ENCODE data around the gene CDK12. TPM values are rescaled to one million over a fixed set of nuclear protein-coding genes. Genes with fewer than 3 reads are reported as not detected.
"Not testable (repeated sequence)": the region's sequence is repeated elsewhere in the genome, so short reads cannot be mapped to it uniquely, and the experiment has no call there.

Gene CDK12
- total RNA-seq, result 10 to 100 TPM; 21.7 to 82.3 (median 32.2) TPM

DNA sequence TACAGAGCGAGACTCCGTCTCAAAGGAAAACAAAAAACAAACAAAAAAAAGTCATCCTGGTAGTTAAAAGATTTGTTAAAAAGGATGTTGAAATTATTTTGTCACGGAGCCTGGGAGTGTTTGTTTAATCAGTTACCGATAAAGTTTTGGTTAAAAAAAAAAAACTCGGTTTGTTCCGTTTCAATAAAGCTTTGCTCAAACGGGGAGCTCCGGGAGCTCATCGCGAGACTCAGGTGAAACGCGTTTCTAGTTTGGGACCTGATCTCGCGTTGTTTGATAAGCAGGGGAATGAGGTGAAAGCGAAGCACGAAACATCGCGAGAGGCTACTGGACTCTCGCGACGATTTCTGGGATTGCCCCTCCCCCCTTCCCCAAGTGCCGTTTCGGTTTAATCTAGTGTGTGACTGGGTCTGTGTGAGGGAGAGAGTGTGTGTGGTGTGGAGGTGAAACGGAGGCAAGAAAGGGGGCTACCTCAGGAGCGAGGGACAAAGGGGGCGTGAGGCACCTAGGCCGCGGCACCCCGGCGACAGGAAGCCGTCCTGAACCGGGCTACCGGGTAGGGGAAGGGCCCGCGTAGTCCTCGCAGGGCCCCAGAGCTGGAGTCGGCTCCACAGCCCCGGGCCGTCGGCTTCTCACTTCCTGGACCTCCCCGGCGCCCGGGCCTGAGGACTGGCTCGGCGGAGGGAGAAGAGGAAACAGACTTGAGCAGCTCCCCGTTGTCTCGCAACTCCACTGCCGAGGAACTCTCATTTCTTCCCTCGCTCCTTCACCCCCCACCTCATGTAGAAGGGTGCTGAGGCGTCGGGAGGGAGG, at the start of gene CDK12:
Gene CDK12, plus strand, starts transcription at position 374 of the 813 bp plus-strand sequence. CDS start 586 bp downstream, outside the sequence.
- H3K27ac ChIP-seq, result peak within 1 kb of the TSS; percentile 91 to 96
- 0 to 22% (median 1%) methylated on average over 3 to 20 of the region's 51 CpGs; no CpG with 5 or more reads in 2 of the 10 experiments for WGBS, 10 experiments
- in situ Hi-C loops (cut with MboI; ENCODE audit: low pct_unique_long_range_greater_than_20kb in 2 of 9, low sequenced_read_pairs in 9 of 9, unreplicated experiment in 9 of 9), result no loop called here

DNA sequence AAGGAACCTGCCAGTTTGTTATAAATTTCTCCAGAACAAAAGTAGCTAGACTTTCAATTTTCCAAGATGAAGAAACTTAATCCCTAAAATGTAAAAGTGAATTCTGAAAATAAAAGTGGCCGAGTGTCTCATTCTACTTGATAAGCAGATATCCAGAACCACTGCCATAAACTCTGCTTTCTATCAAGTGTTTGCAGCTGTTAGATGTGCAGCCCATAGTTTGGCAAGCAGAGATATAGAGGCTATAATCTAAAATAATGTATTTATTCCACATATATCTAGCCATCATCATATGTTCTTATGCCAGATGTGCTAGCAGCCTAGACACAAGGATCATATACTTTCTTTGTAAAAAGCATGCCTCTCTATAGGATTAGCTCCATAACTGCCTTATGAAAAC, 45.1 kb upstream of the CDK12 start:
- Histone ChIP-seq H3K4me3 (no peak overlapping the region), H3K27ac (no peak overlapping the region), H3K4me1 (replicated peaks in 1 of 2) (no peaks in the 10 kb centered on the region)
- WGBS, 10 experiments, result 17 to 100% (median 85%) methylated on average over 1 of the region's 1 CpG; no CpG with 5 or more reads in 4 of the 10 experiments
- in situ Hi-C loops (cut with MboI; ENCODE audit: low pct_unique_long_range_greater_than_20kb in 2 of 9, low sequenced_read_pairs in 9 of 9, unreplicated experiment in 9 of 9), result no loop called here
- ATAC-seq (replicated peaks in 6 of 8), result no peak

More for the DNA sequence above, at the start of gene CDK12:
- H3K4me3 ChIP-seq, result peak within 1 kb of the TSS; percentile 69 to 98 (median 86)
- ATAC-seq (replicated peaks in 6 of 8), result peak; percentile 79 to 95 (median 91)
- peaks cover 7 to 10% of the 10 kb centered on the region in 2 donors for H3K4me1 ChIP-seq (replicated peaks in 1 of 2)

DNA sequence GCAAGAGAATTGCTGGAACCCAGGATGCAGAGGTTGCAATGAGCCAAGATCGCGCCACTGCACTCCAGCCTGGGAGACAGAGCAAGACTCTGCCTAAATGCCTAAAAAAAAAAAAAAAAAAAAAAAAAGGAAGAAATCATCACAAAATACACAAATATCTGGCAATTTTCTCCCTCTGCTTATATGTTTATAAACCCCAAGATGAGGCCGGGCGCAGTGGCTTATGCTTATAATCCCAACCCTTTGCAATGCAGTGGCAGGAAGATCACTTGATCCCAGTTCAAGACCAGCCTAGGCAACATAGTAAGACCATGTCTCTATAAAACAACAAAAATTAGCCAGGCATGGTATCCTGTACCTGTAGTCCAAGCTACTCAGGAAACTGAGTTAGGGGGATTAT, 31.7 kb upstream of the CDK12 start:
- no peaks in the 10 kb centered on the region for H3K4me1 ChIP-seq (replicated peaks in 1 of 2)
- WGBS, 10 experiments, result 93 to 100% (median 100%) methylated on average over 1 to 4 of the region's 4 CpGs; no CpG with 5 or more reads in 4 of the 10 experiments
- ATAC-seq (replicated peaks in 6 of 8), result no peak
- H3K27ac ChIP-seq, result no peak overlapping the region
- H3K4me3 ChIP-seq, result no peak overlapping the region
- in situ Hi-C loops (cut with MboI; ENCODE audit: low pct_unique_long_range_greater_than_20kb in 2 of 9, low sequenced_read_pairs in 9 of 9, unreplicated experiment in 9 of 9), result no loop called here

DNA sequence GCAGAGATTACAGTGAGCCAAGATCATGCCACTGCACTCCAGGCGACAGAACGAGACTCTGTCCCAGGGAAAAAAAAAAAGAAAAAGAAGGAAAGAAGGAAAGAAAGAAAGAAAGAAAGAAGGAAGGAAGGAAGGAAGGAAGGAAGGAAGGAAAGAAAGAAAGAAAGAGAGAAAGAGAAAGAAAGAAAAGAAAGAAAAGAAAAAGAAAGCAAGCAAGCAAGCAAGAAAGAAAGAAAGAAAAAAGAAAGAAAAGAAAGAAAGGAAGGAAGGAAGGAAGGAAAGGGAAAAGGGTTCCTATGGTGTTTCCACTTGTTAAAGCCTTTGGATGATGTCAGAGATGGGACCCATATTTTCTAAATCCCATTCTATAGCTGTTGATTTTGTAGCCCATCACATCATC, 21.4 kb upstream of the CDK12 start:
- 93 to 100% (median 99%) methylated on average over 2 of the region's 2 CpGs; no CpG with 5 or more reads in 3 of the 10 experiments for WGBS, 10 experiments
- H3K4me1 ChIP-seq (replicated peaks in 1 of 2); H3K27ac ChIP-seq; H3K4me3 ChIP-seq; in situ Hi-C loops (cut with MboI; ENCODE audit: low pct_unique_long_range_greater_than_20kb in 2 of 9, low sequenced_read_pairs in 9 of 9, unreplicated experiment in 9 of 9); ATAC-seq (replicated peaks in 6 of 8): not testable (repeated sequence)

DNA sequence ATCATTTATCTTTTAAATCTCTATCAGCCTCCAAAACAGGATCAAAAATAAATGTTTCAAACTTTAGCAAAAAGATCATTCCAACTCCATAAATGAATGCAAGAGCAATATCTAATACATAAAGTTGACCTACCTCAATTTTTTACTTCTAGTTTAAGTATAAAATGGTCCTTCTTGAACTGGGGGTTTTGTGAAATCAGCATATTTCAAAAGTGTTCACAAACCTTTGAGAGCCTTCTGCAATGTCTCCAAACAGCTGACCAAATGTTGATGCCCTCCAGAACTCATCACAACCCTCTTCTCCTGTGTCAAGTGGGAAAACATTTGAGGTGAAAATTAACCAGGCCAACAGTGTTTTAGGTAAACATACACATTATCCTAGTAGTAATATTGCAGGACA, 18.0 kb upstream of the CDK12 start:
- in situ Hi-C loops (cut with MboI; ENCODE audit: low pct_unique_long_range_greater_than_20kb in 2 of 9, low sequenced_read_pairs in 9 of 9, unreplicated experiment in 9 of 9), result no loop called here
- Histone ChIP-seq H3K27ac (no peak overlapping the region), H3K4me1 (replicated peaks in 1 of 2) (no peaks in the 10 kb centered on the region), H3K4me3 (no peak overlapping the region)
- no peak for ATAC-seq (replicated peaks in 6 of 8)

DNA sequence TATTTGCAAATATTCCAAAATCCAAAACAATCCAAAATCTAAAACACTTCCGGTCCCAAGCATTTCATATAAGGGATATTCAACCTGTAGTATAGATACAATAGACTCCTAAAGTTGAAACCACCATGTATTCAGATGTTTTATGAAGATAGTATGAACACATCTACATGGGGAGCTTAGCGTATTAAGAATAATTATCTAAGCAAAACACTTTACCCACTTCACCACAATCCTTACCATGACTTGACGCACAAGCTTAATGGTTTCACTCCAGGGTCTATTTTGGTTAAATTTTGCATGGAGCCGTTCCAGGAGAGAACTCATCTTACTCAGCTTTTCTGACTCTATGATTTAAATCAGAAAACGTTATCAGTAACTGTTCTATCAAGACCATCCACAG, 13.7 kb upstream of the CDK12 start:
- Histone ChIP-seq H3K27ac (no peak overlapping the region), H3K4me1 (replicated peaks in 1 of 2) (peaks cover 10 to 11% of the 10 kb centered on the region in 2 donors), H3K4me3 (no peak overlapping the region)
- in situ Hi-C loops (cut with MboI; ENCODE audit: low pct_unique_long_range_greater_than_20kb in 2 of 9, low sequenced_read_pairs in 9 of 9, unreplicated experiment in 9 of 9), result no loop called here
- no peak for ATAC-seq (replicated peaks in 6 of 8)
- 70 to 100% (median 93%) methylated on average over 1 to 5 of the region's 5 CpGs for WGBS, 10 experiments

DNA sequence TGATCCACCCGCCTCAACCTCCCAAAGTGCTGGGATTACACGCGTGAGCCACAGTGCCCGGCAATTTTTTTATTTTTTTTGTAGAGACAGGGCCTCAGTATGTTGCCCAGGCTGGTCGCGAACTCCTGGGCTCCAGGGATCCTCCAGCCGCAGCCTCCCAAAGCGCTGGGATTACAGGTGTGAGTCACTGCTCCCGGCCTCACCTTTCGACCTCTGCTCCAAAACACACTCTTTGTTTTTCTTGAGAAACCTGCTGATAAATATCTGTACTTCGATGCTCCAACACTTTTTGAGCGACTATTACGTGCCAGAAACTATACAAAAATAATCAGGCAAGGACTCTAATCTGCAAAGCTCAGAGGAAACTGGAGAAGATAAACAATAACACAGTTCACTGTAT, 11.2 kb upstream of the CDK12 start:
- 37 to 100% (median 84%) methylated on average over 1 to 8 of the region's 13 CpGs; no CpG with 5 or more reads in 4 of the 10 experiments for WGBS, 10 experiments
- no peak overlapping the region for H3K27ac ChIP-seq
- no peak for ATAC-seq (replicated peaks in 6 of 8)
- peaks cover 10 to 11% of the 10 kb centered on the region in 2 donors for H3K4me1 ChIP-seq (replicated peaks in 1 of 2)
- in situ Hi-C loops (cut with MboI; ENCODE audit: low pct_unique_long_range_greater_than_20kb in 2 of 9, low sequenced_read_pairs in 9 of 9, unreplicated experiment in 9 of 9), result no loop called here
- H3K4me3 ChIP-seq, result peak overlapping the region; percentile 58 to 93 (median 81)

DNA sequence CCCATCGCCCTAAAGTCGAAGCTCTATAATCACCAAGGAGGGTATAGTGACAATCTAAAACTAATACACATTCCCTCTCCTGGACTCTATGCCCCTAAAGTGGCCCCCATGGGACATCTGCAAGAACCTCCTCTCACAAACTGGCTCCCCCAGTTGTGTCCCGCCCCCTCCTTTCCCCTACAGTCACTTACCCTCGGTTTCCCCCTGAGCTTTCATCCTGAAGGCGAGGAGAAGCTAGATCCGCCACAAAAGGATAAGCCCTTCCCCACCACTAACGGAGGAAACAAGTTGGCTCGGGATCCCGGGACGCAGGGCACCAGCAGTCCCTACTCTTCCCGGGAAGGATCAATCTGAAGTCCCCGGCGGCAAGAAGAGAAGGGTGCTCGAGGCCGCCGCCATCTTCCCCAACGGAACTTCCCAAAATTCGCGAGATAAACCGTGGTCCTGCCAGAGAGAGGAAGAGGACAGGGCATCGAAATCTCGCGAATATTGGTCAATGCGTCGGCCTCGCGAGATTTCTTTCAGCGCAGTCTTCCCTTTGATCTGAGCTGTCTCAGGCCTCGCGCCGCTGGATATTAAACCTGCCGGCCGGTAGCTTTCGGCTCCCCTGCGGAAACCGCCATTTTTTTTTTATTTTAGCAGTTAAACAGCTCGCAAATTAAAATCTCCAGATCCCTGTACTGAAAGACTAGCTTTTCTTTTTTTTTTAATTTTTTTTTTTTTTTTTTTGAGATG, 10.3 kb upstream of the CDK12 start, which contains the start of gene MED1:
Gene MED1, minus strand, starts transcription at position 417 of the 735 bp plus-strand sequence. Its CDS starts 201 bp downstream, at position 216.
- H3K4me1 ChIP-seq (replicated peaks in 1 of 2), result peaks cover 10 to 11% of the 10 kb centered on the region in 2 donors
- 0 to 3% (median 0%) methylated on average over 2 to 21 of the region's 37 CpGs; no CpG with 5 or more reads in 1 of the 10 experiments for WGBS, 10 experiments
- peak; percentile 96 to 100 (median 100) for ATAC-seq (replicated peaks in 6 of 8)
- peak within 1 kb of the TSS; percentile 86 to 92 for H3K27ac ChIP-seq
- in situ Hi-C loops (cut with MboI; ENCODE audit: low pct_unique_long_range_greater_than_20kb in 2 of 9, low sequenced_read_pairs in 9 of 9, unreplicated experiment in 9 of 9), result no loop called here
- peak within 1 kb of the TSS; percentile 58 to 93 (median 81) for H3K4me3 ChIP-seq

DNA sequence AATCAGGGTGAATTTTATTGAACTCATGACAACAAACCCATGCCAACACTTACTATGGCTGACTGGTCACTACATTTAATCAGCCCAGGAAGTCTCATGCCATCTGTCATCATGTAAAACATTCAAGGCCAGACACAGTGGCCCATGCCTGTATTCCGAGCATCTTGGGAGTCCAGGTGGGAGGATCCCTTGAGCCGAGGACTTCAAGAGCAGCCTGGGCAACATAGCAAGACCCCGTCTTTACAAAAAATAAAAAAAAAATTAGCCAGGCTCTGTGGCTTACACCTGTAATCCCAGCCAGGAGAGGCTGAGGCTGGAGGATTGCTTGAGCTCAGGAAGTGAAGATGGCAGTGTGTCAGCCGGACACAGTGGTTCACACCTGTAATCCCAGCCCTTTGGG, 5.4 kb upstream of the CDK12 start:
- in situ Hi-C loops (cut with MboI; ENCODE audit: low pct_unique_long_range_greater_than_20kb in 2 of 9, low sequenced_read_pairs in 9 of 9, unreplicated experiment in 9 of 9), result no loop called here
- peaks cover 5 to 6% of the 10 kb centered on the region in 2 donors for H3K4me1 ChIP-seq (replicated peaks in 1 of 2)

DNA sequence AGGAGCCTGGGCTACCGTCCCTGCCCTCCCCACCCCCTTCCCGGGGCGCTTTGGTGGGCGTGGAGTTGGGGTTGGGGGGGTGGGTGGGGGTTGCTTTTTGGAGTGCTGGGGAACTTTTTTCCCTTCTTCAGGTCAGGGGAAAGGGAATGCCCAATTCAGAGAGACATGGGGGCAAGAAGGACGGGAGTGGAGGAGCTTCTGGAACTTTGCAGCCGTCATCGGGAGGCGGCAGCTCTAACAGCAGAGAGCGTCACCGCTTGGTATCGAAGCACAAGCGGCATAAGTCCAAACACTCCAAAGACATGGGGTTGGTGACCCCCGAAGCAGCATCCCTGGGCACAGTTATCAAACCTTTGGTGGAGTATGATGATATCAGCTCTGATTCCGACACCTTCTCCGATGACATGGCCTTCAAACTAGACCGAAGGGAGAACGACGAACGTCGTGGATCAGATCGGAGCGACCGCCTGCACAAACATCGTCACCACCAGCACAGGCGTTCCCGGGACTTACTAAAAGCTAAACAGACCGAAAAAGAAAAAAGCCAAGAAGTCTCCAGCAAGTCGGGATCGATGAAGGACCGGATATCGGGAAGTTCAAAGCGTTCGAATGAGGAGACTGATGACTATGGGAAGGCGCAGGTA, 762 bp downstream of the CDK12 start:
- H3K4me1 ChIP-seq (replicated peaks in 1 of 2), result peaks cover 7 to 10% of the 10 kb centered on the region in 2 donors
- ATAC-seq (replicated peaks in 6 of 8), result peak; percentile 11 to 31 (median 24)
- peak overlapping the region; percentile 69 to 98 (median 86) for H3K4me3 ChIP-seq
- 0 to 3% (median 0%) methylated on average over 1 to 13 of the region's 34 CpGs; no CpG with 5 or more reads in 1 of the 10 experiments for WGBS, 10 experiments
- peak overlapping the region; percentile 91 to 96 for H3K27ac ChIP-seq
- in situ Hi-C loops (cut with MboI; ENCODE audit: low pct_unique_long_range_greater_than_20kb in 2 of 9, low sequenced_read_pairs in 9 of 9, unreplicated experiment in 9 of 9), result no loop called here

More for the DNA sequence above, 5.4 kb upstream of the CDK12 start:
- Histone ChIP-seq H3K4me3 (no peak overlapping the region), H3K27ac (no peak overlapping the region)
- no peak for ATAC-seq (replicated peaks in 6 of 8)
- WGBS, 10 experiments, result 10 to 100% (median 60%) methylated on average over 1 to 4 of the region's 4 CpGs; no CpG with 5 or more reads in 5 of the 10 experiments

DNA sequence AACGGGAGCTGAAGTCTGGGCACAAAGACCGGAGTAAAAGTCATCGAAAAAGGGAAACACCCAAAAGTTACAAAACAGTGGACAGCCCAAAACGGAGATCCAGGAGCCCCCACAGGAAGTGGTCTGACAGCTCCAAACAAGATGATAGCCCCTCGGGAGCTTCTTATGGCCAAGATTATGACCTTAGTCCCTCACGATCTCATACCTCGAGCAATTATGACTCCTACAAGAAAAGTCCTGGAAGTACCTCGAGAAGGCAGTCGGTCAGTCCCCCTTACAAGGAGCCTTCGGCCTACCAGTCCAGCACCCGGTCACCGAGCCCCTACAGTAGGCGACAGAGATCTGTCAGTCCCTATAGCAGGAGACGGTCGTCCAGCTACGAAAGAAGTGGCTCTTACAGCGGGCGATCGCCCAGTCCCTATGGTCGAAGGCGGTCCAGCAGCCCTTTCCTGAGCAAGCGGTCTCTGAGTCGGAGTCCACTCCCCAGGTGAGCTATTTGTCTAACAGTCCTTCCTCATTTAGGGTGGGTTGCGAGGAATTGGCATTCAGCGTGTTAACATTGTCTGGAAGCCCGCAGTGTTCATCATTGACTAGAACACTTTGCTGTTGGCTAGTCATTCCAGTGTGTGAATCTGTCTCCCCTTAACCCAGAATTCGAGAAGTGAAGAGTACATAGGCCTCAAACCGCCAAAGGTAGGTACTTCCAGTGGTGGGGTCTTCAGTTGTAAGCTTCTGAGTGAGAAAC, 1.5 kb downstream of the CDK12 start:
- in situ Hi-C loops (cut with MboI; ENCODE audit: low pct_unique_long_range_greater_than_20kb in 2 of 9, low sequenced_read_pairs in 9 of 9, unreplicated experiment in 9 of 9), result no loop called here
- 0 to 8% (median 0%) methylated on average over 1 to 25 of the region's 28 CpGs for WGBS, 10 experiments
- no peak for ATAC-seq (replicated peaks in 6 of 8)
- H3K4me3 ChIP-seq, result peak overlapping the region; percentile 69 to 98 (median 86)
- no peak overlapping the region for H3K27ac ChIP-seq
- peaks cover 7 to 10% of the 10 kb centered on the region in 2 donors for H3K4me1 ChIP-seq (replicated peaks in 1 of 2)

DNA sequence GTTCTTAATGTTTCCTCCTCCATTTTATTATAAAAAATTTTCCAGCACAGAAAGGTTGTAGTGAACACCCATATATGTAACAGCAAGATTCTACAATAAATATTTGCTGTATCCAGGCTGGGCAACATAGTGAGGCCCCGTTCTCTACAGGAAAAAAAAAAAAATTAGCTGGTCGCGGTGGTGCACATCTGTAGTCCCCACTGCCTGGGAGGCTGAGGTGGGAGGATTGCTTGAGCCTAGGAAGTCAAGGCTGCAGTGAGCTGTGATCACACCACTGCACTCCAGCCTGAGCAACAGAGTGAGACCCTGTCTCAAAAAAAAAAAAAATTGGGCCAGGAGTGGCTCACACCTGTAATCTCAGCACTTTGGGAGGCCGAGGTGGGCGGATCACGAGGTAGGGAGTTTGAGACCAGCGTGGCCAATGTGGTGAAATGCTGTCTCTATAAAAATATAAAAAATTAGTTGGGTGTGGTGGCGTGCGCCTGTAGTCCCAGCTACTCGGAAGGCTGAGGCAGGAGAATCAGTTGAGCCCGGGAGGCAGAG, 3.4 kb downstream of the CDK12 start:
- ATAC-seq (replicated peaks in 6 of 8); H3K27ac ChIP-seq; in situ Hi-C loops (cut with MboI; ENCODE audit: low pct_unique_long_range_greater_than_20kb in 2 of 9, low sequenced_read_pairs in 9 of 9, unreplicated experiment in 9 of 9): not testable (repeated sequence)
- peak overlapping the region; percentile 69 to 98 (median 86) for H3K4me3 ChIP-seq
- 50 to 100% (median 86%) methylated on average over 1 to 10 of the region's 11 CpGs; no CpG with 5 or more reads in 2 of the 10 experiments for WGBS, 10 experiments
- H3K4me1 ChIP-seq (replicated peaks in 1 of 2), result peaks cover 7 to 10% of the 10 kb centered on the region in 2 donors
